Pons (tissue), 1 donor: ENCODE measurements around the gene TCERG1L.
"Not testable (repeated sequence)": the region's sequence is repeated elsewhere in the genome, so short reads cannot be mapped to it uniquely, and the experiment has no call there.

ENCODE experiments used
- DNase-seq: peaks from one replicate; pipeline ENCODE4 v3.0.0-alpha.2; 2016; ENCODE audit warnings: low spot score

The TCERG1L gene, protein sequence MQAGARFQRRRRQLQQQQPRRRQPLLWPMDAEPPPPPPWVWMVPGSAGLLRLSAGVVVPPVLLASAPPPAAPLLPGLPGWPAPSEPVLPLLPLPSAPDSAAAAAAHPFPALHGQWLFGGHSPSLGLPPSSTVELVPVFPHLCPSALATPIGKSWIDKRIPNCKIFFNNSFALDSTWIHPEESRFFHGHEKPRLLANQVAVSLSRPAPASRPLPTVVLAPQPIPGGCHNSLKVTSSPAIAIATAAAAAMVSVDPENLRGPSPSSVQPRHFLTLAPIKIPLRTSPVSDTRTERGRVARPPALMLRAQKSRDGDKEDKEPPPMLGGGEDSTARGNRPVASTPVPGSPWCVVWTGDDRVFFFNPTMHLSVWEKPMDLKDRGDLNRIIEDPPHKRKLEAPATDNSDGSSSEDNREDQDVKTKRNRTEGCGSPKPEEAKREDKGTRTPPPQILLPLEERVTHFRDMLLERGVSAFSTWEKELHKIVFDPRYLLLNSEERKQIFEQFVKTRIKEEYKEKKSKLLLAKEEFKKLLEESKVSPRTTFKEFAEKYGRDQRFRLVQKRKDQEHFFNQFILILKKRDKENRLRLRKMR

DNA sequence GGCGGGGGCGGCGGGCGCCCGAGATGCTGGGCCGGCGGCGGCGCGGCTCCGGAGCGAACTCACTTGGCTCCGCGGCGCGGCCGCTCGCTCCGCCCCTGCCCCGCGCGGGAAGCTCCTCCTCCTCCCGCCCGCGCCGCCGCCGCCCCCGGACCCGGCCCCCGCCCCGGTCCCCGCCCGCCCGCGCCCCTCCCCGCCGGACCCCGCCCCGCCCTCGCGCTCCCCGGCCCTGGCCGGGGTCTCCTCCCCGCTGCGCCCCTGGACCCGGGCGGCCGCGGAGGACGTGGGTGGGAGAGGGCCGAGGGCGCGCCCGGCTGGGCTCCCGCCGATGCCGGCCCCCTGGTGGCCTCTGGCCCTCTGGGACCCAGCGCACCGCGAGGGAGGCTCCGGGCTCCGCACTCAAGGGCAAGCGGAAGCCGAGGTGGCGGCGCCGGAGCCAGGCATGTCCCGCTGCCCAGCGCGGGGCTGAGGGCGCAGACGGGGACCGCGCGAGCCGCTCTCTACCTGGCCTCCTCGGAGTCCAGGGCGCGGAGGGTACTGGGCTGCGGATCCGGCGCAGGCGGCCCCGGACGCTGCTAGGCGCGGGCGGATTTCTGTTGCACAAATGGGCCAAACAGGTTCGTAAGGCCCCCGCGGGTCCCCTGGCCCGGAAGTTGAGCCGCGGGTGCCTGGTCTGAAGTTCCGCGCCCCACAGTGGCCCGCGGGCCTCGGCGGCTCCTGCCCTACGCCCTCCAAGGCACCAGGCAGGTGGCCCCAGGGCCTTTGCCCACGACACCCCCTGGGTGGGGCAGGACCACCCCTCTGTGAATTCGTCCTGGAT, at the start of gene TCERG1L:
TCERG1L (minus strand) TSS at position 61 of the 817 bp plus-strand sequence. CDS start 86 bp downstream, outside the sequence.
- no peak for DNase-seq

DNA sequence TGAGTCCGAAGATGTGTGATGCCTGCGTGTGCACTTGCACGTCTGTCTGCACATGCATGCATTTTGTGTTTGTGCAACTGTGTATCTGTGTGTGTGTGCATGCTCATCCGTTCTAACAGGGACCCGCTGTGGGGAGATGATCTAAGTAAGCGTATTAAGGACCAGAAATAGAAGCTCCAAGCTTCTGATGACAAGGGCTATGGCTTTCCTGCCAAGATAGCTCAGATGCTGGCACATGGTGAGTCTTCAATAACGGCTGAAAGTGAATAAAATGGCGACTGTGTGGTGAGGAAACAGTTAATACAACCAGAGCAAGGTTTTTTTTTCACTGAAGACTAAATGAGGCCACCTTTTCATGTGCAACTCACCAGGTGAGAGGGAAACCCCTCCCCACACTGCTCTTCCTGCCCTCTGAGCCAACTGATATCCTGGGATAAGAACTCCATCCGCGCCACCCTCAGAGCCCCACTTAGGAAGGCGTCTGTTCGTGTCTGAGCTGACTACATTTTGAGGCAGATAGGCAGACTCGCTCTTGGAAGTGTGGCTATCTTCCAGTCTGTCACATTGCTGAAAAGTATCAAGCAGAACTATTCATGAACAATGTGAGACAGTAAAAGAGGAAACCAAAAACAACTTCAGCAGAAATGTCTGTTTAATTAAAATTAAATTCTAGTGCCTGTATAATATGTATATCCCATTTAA, 47.4 kb upstream of the TCERG1L start:
- DNase-seq = no peak

DNA sequence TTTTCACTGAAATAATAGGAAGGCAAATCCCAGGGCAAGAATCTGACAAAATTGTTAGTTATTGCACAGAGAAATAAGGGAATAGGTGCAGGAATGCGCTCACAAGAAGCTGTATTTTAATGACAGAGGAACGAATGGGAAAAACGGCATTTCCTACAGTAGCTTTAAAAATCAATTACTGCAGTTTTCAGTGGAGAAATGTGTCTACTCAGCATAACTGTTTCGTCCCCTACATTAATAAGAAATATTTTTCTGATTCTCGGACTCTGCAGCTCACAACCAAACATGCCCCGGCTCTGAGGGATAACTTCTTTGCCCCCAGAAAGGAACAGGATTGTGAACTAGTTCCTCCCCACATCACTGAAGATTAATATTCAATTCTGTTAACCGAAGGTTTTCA, 44.9 kb upstream of the TCERG1L start:
- DNase-seq = no peak

DNA sequence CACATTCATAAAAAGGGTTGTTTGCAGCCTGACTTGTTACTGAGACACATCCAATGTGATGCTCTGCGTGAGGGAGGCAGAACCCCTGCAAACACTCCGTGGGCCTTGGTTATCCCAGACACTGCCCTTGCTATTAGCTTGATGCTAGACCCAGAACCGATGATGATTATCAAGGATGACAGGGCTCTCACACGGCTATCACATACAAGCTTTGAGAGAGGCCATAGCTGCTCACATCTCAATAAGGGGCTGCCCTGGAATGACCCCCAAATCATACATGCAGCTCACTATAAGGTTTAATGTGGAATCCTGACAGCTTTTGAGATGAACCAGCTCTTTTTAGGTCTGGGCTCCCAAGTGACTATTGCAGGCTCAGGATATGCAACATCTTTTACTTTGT, 44.4 kb upstream of the TCERG1L start:
- DNase-seq = no peak

DNA sequence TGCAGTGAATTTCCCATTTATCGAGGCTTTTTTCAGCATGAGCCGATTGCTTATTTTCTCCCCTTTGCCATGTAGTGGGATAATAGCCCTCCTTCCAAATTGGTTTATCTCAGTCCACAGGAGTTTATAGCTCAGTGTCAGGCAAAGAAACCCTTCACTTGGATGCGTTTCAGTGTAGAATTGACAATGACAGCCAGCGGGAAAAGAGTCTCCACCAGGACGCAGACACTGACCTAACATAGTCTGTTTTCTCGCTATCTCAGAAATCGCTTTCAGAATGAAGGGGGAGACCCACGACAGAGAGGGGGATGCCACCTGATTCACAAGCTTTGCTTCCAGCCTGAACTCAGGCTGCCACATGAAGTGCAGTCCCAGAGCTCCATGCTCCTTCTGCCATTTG, 43.5 kb upstream of the TCERG1L start:
- DNase-seq = no peak

DNA sequence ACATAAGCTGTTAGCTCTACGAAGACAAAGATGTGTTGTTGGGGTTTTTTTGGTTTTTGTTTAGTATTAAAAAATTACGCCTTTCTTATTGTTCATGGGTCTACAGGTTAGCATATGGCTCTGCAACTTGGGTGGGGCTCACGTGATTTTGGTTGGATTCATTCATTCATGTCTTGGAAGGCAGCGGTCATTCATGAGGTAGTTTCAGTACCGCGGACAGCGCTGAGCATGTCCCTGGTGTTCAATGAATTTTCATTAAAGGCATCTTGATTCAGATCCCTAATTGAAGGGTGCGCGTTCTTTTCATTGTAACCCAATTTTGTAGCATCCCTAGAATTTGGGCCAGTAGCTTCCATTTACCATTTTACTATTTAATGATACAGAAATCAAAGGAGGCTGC, 42.9 kb upstream of the TCERG1L start:
- DNase-seq = no peak

DNA sequence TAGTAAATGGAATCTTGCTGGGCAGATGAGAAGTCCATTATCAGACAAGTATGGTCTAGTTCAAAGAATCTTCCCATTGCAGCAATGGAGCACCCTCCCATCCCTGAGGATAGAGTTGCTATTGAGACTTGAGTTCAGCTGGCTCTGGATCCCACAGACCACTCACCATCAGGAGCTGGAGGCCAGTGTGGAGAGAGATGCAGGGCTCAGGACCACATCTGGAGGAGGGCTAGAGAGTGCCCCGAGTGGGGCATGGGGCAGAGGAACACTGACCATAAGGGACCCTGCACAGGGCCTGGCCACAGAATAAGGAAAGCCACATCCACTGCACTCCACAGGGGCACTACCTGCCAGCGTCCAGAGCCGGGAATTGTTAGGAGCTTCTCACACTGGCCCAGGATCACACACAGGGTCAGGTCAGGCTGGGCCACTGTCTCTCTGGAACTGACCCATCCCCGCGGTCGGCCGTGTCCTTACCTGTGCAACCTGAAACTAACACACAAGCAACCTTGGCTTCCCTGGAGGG, 41.3 kb upstream of the TCERG1L start:
- no peak for DNase-seq

DNA sequence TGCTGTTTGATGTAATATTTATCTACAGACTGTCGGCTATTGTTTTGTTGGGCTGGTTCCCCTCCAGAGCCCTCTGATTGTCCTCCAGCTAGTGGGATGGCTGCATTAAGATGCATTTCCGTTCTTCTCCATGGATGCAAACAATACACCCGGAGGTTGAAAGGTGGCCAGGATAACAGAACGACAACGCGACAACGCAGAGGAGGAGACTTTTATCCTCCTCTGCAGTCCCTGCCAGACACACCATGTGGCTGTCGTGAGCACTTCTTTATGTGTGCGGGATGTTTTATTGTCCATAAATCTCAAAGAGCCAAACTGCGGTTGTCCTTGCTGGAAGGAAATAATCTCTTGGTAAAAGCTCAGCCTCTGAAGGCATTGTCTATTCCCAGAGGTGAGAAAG, 39.1 kb upstream of the TCERG1L start:
- no peak for DNase-seq

DNA sequence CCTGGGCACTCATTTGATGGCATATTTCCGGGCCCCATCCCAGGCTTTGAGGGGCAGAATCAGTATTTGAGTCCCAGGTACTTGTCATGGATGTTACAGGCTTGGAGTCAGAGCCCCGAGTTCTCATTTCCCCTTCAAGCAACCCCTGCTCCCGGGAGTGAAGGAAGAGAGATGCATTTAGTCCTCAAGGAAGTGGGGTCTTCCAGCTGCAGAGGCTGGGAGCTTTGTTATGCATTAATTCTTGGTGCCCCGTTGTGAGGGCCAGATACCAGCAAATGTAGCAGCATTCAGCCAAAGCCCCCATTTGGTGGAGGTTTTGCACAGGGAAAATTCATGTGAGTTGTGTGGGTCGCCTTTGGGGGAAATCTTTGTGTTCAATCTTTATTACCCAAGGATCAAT, 38.7 kb upstream of the TCERG1L start:
- DNase-seq = no peak

DNA sequence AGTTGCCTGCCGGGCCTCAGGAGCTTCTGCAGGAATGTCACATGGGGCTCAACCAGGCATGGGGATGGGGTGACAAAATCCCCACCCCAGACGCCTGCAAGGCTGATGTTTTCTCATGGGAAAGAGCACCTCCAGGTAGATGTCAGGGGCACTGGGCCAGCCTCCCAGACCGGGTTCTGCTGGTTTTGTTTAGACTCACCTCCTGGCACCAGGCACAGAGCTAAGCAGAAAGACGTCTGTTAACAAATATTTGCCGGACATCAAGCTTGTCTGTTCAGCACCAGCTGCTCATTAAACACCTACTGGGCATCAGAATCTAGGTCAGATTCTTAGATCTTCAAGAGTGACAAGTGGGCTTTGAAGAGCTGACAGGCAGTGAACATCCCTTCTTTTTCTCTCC, 34.9 kb upstream of the TCERG1L start:
- no peak for DNase-seq

DNA sequence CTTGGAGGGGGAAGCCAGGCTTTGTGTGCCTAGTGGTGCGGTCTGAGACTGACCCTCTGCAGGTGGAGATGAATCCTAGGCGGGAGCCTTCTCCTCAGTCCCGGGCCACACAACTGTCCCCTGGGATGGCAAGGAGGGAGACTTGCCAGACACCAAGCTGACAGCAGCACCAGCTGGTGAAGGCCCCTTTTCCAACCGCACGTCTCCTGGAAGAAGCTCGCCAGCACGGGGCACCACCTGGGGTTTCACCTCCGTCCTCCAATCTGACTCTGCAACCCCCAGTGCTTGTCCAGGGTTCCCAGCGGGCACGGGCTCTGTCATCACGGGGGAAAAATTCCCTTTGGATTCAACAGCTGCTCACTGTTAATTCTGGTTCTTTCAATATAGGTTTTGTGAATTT, 34.2 kb upstream of the TCERG1L start:
- no peak for DNase-seq

DNA sequence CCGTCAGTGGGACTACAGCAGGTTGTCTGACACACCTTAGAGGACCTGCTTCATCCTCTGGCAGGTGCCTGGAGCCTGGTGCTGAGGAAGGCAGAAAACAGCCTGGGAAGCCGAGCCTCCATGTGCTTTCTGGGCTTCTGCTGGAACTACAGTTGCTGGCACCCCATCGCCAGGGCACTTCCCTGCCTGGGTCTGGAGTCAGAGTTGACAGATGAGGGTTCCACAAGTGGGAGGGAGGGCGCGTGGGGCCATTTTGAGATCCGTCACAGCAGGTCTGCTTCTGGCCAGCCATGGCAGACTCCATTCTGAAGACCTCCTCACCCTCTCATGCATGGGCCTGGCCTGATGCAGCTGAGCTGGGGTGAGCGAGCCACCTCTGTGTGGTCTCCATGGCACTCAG, 33.2 kb upstream of the TCERG1L start:
- DNase-seq = no peak

DNA sequence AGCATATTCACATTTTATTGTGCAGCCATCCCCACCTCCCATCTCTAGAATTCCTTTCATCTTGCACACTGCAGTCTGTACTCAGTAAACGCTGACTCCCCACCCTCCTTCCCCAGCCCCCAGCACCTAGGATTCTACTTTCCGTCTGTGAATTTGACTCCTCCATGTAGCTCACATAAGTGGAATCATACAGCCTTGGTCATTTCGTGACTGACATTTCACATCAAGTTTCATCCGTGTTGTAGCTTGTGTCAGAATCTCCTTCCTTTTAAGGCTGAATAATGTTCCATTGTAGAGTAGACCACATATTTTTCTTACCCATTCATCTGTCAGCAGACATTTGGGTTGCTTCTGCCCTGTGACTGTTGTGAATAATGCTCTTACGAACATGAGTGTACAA, 26.2 kb upstream of the TCERG1L start:
- DNase-seq = no peak

DNA sequence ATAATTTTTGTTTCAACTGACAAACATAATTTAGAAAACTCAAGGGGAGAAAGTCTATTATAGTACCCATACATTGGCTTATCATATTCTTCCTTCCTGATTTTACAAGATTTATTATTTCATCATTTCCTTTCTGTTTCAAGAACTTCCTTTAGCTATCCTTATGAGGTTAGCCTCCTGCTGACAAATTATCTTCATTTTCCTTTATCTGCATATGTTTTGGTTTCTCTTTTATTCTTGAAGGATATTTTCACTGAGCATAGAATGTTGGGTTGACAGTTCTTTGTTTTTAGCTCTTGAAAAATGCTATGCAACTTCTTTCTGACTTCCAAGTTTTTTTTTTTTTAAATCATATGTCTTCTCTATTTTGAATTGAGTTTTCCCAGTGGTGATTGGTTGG, 21.3 kb upstream of the TCERG1L start:
- no peak for DNase-seq

DNA sequence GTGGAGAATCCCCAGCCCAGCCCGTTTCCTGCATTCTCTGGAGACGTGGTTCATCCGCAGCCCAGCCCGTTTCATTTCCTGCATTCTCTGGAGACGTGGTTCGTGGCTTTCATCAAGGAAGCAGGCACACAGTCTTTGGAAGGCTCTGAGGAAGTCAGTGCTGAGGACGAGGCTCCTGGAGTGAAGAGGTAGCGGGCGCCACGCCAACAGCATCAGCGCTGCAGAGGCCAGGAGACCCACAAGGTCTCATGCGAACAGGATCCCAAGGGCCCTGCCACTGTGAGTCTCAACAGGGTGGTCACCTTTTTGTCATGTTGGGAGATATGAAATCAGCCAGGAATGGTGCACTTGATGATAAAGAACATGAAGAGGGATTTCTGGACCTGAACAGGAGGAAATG, 12.4 kb upstream of the TCERG1L start:
- no peak for DNase-seq

DNA sequence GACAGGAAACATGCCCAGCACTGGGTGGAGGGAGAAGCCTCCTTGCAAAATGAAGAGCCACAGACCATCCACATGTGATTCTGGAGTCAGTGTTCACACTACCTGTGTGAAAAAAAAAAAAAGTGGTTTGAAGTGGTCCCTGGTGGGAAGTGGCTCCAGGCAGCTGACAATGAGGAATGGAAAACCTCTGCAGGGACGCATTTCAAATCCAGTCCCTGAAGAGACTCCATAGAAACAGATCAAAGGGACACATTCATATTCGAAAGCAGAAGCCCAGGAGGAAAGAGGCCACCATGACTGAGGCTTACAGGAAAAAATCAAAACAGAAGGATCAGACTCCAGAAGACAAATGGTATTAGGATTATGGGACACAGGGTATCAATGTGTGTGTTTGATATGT, 11.5 kb upstream of the TCERG1L start:
- no peak for DNase-seq

DNA sequence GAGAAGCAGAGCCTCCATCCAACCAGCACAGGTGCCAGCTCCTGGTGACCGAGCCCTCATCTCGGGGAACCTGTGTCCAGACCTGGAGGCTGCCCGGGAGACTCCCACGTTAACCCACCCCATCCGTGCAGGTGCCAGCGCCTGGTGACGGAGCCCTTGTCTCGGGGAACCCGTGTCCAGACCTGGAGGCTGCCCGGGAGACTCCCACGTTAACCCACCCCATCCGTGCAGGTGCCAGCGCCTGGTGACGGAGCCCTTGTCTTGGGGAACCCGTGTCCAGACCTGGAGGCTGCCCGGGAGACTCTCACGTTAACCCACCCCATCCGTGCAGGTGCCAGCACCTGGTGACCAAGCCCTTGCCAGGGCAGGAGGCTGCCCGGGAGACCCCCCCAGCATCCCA, 11.1 kb upstream of the TCERG1L start:
- not testable (repeated sequence) for DNase-seq

DNA sequence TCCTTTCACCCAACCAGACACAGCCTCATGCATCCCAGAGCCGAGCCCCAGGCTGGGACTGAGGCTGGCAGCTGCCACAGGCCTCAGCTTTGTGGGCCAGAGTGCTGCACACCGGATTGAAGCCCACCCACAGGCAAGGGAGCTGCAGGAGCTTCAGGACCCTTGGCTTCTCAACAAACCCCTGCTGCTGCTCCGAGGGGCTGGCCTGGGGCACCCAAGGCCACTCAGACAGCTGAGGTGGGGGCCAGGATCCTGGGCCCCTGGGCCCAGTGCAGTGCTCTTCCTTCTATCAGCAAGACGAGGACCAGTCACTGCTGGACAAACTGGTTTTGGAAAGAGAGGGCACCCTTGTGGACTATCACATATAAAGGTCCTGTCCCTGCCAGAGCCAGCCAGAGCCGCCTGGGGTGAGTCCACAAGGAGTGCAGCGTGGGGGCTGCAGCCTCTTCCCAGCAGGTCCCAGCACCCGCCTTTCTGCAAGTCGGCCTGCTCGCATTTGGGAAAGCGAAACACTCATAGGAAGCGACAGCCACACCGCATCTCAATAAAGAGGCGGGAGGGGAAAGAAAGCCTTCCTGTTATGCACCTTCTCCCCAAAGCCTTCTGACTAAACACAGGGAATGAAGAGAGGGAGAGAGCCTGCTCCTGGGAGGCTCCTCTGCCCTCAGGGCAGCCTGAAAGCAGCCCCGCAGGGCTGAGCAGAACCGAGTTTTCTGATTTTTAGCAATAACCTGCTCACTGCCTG, 9.5 kb upstream of the TCERG1L start:
- no peak for DNase-seq

DNA sequence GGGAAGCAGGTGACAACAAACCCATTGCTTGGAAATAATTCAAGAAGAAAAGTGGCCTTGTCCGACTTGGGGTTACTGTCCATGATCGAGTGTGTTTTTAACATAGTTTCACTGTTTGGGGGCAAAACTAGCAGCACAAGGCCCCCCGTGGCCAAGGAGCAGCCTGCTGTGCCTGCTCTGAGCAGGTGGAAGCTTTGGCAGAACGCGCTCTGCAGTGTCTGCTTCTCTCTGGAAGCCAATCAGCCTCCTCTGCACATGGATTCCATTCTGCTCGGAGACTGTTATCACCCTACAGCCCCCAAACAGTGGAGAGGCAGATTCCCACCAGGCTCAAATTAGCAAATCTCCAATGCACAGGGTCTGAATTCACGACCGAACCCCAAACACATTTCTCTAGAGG, 7.3 kb upstream of the TCERG1L start:
- no peak for DNase-seq

DNA sequence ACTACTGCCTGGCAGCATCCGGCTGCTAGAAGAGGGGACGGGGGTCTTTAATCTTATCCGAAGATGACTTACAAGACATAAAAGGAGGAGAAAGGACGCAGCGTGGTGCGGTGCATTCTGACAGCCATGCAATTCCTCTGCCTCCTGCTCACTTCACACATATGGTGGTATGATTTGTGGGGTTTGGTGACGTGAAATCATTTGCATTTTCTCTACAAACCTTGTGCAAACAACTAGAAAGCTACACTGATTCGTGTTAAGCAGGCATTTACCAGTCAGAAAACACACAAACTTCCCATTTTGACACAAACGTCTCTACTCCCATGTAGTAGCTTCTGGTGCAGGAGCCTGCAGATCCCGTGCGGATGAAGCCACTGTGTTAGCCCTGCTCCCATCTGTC, 6.8 kb upstream of the TCERG1L start:
- no peak for DNase-seq

DNA sequence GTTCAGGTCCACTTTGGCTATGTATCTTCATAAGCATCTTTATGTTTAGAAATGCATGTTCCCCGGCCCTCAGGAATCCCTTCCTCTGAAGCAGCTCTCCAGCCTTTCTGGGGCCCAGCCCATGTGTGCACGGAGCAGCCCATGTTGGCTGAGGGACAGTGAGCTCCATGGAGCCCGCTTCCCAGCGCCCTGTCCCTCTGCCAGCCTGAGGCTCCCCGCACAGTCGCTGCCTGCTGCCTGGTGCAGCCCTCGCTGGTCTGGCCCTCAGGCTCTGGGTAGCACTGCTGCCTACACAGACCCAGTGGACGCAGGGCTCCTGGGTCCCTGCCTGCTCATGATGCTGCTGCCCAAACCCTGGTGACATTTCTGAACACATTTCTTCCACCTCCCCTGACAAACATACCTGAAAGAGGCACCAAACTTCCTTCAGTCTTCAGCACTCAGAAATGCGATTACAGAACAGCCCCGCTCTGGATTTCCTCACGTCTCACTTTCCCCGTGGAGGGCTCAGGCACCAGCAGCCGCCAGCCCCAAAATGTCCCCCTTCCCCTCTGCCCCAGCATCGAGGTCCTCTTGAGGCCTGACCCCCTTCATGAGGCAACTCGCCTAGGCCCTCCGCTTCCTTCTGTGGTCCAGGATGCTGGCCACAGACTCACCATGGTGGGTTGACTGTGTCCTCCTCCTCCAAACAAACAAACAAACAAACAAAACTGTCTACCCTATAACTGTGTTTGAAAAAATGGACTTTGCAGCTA, 5.0 kb upstream of the TCERG1L start:
- DNase-seq = no peak
